ENCODE results near the gene HIRA.

DNA sequence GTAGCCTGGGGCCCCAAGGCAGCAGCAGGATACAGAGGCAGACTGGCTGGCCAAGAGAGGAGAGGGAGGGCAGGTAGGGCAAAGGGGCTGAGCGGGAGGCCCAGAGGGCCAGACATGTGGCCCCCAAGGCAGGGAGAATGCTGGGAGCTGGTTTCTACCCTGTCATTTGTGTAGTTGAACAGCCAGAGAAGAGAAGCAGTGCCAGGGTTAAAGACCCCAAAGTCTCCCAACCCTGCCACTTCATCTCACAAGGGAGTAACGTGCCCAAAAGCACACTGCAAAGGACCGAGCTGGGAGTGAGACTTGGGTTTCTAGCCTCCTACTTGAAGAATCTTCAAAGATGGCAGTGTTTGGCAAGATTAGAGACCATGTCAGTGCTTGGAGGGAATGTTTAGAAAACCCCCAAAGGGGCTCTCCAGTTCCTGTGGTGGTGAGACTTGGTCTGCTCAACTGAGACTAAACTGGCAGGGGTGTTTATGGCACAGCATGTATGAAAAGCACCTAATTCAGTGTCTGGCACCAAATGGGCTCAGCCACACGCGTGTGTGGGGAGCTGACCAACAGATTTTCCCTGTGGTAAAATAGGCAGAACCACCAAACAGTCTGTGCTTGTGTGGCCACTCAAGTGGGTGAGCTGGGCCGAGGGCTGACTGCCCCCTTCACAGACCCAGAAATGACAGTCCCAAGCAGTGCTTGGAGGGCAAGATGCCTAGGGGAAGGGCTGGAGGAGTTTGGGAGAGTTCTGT, 71.8 kb downstream of the HIRA start:
- TF ChIP-seq, protein P1, sequence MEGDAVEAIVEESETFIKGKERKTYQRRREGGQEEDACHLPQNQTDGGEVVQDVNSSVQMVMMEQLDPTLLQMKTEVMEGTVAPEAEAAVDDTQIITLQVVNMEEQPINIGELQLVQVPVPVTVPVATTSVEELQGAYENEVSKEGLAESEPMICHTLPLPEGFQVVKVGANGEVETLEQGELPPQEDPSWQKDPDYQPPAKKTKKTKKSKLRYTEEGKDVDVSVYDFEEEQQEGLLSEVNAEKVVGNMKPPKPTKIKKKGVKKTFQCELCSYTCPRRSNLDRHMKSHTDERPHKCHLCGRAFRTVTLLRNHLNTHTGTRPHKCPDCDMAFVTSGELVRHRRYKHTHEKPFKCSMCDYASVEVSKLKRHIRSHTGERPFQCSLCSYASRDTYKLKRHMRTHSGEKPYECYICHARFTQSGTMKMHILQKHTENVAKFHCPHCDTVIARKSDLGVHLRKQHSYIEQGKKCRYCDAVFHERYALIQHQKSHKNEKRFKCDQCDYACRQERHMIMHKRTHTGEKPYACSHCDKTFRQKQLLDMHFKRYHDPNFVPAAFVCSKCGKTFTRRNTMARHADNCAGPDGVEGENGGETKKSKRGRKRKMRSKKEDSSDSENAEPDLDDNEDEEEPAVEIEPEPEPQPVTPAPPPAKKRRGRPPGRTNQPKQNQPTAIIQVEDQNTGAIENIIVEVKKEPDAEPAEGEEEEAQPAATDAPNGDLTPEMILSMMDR (IDR thresholded peaks at IDR 0.05): no peak
- TF ChIP-seq EP300 (IDR thresholded peaks at IDR 0.05) (no peak), POLR2A (IDR thresholded peaks at IDR 0.05) (no peak)

All from stomach (tissue), 4 donors.